HG02943 (cell line): ENCODE results near the gene PRDM11.

Source experiments
- ATAC-seq: cut with Tn5 transposase; IDR thresholded peaks from one replicate; pipeline ENCODE4 v1.9.1; 2021; ENCODE audit warnings: mild to moderate bottlenecking, low read depth, moderate library complexity; ENCODE audit not compliant: unreplicated experiment

The PRDM11 gene

DNA sequence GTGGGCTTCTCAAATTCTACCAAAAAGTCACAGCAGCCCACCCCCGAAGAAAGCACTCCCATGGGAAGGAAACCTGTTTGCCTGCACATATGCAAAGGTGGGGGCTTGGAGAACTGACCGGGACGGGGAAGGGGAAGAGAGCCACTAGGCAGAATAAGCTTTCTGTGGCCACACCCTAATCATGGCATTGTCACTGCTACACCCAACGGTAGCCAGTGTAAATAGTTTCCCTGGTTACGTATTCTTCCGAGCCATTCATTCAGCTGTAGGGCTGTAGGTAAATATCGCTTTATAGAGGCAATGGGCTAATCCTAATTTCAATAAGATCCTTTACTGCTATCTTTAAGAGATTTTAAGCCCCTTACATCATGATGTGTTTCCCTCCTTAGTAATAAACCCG lies 61.7 kb downstream of the PRDM11 start:
- no peak for ATAC-seq

DNA sequence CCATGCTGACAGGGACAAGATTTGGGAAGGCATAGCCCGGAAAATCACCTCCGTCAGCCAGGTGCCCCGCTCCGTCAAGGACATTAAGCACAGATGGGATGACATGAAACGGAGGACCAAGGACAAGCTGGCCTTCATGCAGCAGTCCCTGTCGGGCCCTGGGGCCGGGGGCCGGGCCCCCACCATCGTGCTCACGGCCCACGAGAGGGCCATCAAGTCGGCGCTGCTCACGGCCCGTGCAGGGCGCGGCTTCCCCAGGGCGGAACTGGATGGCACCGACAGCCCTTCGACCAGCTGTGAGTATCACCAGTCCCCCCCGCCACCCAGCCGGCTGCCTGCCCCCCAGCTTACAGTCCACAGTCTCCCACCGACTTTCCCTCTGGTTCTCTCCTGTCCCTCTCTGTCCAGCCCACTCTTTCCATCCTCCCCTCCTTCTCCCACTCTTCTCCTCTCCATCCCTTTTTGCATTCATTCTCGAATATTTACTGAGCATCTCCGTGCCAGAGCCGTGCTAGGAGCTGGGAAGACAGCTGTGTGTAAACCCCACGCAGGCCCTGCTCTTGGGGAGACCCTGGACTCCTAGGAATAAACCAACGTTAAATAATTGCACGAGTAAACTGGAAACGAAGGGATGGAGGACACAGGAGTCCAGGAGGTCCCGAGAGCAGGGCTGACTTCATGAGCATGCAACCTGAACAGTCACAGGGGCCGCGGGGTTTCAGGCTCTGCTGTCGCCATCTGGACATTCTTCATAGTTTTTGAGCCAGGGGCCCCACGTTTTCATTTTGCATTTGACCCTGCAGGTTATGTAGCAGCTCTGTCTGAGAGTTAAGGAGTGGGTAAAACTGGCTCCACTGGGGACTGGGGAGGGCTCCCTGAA lies 62.8 kb downstream of the PRDM11 start:
- no peak for ATAC-seq

DNA sequence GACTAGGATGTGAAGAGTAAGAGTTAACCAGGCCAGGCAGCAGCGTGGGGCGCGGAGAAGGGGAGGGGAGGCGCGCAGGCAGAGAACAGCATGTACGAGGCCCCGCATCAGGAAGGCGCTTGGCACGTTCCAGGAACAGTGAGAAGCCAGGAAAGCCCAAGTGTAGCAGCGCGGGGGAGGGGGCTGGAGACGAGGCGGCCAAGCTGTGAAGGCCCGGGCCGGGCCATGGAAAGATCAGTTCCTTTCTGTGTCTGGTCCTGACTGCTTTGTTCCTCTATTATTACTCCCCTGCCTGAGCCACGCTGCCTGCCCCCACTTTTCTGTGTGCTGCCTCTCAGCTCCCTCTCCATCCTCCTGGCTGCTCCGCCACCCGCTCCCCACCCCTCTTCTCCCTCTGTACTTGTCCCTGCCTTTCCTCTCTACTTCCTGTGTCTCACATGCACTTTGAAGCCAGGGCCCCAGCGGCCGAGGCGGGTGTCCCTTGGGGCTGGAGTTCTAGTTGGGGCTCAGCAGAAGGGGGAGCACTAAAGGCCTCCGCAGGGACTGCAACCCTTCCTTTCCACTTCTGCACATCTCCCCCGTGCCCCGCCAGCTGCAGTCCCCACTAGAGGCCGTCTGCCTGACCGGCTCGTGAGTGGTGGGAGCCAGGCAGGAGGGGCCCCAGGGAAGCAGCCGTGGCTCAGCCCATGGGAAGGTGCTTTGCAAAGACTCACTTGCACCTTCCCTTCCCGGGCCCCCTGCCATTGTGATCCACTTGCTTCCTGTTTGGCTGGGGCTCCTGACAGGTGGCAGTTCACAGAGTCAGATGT lies 63.7 kb downstream of the PRDM11 start:
- ATAC-seq, result no peak

DNA sequence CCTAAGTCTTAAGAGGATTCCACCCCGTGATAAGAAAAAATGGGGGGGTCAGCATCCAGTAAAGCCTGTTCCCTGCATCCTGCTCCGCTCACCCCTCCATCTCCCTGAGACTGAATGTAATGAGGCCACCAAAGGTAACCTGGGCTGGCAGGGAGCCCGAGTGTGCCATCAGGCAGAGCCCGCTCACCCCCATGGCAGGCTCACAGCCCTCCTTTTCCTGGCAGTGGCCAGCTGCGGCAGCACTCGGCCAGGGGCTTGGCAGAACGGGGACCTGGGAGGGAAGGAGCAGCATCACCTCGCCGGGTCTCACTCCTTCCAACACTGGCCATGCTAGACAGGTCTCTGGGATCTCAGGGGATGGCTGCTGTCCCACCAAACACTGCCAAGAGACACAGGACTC lies 64.4 kb downstream of the PRDM11 start:
- ATAC-seq, result no peak

DNA sequence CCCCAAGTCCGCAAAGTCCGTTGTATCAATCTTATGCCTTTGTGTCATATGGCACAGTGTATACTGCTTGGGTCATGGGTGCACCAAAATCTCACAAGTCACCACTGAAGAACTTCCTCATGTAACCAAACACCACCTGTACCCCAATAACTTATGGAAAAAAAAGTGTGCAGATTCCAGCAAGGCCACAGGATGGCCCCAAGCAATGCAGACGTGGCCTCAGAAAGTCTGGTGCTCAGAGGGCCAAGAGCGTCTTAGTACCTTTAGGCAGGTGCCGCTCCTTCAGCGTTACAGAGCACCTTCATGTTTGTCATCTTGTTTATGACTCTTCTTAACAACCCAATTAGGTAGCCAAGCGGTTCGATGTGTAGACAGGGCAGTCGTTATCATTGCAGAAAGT lies 65.3 kb downstream of the PRDM11 start:
- ATAC-seq, result no peak

DNA sequence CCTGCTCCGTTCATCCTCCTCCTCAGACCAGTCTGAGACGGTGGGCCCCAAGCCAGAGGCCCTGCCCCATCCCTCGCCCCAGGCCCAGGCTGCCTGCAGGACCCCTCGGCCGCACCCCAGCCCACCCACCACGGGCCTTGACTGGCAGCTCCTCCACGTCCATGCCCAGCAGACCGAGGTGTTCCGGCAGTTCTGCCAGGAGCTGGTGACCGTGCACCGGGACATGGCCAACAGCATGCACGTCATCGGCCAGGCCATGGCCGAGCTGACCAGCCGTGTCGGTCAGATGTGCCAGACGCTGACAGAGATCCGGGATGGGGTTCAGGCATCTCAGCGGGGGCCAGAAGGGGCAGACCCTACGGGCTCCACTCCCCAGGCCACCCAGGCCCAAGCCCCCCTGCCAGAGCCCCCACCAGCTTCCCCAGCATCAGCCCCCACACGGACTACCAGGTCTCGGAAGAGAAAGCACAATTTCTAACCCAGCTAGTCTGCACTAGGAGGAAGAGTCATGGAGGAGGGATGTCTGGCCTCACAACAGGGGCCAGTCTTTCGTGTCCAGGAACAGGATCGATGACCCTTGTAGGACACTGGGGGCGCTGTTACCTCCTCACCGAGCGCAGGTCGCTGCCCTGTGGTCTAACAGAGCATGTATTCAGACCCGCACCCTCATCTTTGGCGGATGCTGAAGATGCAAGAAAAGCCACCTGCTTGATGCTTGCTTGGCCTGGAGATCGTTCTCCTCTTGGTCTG lies 66.3 kb downstream of the PRDM11 start:
- no peak for ATAC-seq

DNA sequence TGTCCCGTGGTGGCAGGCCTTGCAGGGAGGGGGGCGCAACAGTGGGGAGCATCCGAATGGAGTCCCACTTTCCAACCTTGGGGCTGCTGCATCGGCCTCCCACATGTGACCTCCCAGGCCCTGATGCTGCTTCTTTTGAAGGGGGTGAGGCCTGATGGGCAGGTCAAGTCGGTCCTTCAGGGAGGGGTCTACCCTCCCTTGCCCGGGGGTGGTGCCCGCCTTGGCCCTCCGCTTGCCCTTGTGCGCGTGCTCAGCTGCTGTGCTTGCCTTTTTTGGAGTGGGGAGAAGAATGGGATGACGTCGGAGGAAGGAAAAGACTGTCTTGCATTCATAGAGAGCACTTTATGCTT lies 66.9 kb downstream of the PRDM11 start:
- ATAC-seq, result no peak

DNA sequence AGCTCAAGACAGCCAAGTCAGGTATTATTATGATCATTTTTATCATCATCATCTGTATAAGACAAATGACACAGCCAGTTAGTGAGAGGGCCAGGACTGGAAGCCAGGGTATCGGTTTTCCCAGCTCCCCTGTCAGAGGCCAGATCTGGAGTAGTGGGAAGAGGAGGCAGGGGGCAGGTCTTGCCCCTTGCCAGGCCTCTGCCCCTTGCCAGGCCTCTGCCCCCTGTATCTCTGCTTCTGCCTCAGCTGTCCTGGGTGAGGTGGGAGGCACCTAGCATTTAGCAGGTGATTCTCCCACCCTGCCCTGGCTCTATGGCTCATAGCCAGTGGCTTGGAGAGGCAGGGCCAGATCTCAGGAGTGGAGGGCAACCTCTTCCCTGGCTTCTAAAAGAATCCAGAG lies 67.3 kb downstream of the PRDM11 start:
- ATAC-seq, result no peak

DNA sequence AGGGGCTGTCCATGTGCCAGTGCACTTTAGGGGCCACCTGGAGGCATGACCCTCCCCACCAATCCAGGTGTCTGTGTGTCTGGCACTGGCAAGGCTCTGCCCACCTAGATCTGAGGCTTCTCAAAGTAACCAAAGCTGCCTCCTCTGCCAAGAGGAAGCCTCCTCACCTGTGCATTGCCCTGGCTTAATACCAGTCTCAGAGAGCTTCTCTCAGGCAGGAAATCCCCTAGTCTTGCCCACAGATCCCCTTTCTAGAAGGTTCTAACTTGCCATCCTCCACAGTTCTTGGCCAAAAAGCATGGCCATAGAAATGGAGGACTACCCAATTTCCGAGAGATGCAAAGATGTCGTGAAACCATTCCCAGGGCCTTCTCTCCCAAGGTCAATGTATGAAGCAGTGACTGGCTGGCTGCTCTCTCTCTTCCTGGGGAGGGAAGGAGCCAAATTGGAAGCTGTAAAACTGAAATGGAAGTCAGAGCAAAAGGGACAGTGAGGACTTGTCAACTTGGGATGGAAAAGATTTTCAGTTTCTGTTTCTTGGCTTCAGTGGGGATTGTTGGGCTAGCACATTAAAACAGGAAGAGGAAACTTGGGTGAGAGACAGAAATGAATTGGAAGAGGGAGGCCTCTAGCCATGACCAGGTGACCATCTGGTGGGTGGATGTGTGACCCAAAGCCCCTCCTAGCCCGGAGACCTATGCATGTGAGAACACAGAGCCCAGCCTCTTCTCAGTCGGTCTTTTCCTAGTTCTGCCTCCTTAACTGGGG lies 68.8 kb downstream of the PRDM11 start:
- ATAC-seq, result no peak

DNA sequence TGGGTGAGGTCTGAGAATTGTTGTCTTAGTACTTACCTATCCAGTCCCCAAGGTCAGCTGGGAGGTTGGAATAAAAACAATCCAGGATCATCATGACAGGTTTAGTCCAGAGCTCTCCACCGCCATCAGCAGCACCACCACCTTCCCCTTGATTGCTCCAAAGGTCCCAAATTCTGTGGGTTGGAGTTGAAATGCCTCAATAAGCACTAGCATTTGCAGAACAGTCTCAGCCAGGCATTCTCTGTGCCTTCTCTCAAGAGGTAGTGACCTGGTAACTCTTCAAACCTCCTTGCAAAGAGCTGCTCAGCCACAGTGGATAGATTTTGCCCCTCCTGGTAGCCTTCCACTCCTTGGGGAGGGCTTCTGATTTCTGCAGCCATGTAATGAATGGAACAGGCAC lies 69.6 kb downstream of the PRDM11 start:
- ATAC-seq, result no peak

DNA sequence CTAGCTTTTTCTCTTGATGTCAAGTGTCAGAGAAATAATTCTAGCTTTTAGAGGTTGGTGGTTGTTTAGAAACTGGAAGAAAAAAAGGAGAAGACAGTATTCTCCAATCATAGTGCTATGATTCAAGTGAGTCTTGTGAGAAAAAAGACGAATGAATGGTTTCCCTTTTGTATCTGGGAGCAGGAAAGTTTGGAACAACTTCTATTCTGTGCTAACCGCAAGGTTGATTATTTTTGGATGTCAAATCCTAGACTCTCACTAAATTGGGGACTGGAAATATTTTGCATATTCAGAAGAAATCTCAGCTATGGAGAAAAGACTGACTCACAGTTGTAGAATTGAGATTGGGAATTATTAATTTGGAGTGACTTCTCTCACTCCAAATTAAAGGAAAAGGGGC lies 70.5 kb downstream of the PRDM11 start:
- no peak for ATAC-seq

DNA sequence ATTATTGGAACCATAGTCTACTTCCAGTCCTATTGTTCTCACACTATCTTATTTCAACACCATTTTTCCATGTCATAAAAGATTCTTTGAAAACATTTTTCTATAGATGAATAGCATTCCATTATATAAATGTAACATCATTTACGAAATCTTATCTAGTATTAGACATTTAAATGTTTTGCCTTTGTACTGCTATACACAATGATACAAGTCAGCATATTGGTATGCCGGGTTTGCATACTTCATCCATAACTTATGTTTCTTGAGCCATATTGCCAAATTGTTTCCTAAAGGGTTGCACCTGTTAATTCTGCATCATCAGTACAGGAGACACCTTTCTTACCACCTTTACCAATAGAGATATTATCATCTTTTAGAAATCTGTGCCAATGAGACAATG lies 71.6 kb downstream of the PRDM11 start:
- no peak for ATAC-seq

DNA sequence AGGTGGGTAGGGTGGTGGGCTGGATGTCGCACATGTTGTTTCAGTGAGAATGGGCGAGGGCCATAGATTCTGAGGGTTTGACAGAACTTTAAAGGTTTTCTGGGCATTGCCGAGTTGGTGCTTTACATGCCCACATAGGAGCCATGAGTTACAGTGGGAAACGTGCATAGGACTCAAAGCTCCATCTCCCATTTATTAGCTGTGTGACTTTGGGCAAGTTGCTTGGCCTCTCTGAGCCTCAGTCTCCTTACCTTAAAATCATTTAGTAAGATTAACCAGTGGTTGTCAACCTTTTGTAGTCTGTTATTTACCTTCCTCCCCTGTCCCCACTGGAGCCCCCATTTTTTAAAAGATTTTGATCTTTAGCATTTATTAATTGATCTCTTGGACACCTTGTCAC lies 72.3 kb downstream of the PRDM11 start:
- ATAC-seq, result no peak

DNA sequence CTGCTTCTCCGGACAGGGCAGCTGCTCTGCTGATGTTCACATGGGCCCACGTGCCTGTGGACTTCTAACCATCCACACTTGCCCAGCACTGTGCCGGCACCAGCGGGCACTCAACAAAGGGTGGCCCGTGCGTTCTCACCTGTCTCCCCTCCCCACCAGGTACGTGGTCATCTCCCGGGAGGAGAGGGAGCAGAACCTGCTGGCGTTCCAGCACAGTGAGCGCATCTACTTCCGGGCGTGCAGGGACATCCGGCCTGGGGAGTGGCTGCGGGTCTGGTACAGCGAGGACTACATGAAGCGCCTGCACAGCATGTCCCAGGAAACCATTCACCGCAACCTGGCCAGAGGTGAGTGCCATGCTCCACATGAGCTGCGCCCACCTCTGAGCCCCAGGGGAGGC lies 73.0 kb downstream of the PRDM11 start:
- no peak for ATAC-seq

DNA sequence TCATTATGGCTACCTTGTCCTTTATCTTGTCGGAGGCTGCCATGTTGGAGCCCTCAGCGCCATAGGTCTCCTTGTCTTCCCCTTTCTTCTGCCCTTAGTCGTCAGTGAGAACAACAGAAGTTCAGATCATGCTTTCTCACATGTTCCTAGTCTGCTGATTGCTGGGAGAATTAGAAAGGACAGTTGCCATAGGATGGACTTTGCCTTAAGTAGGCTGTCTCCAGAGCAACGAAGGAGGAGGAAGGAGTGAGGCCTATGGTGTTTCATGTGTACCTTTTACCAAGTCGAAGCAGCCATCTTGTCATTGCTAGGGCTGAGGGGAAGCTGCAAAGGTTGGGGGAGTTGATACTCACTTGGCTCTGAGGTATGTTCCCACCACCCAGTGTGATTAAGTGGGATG lies 77.1 kb downstream of the PRDM11 start:
- ATAC-seq, result no peak

DNA sequence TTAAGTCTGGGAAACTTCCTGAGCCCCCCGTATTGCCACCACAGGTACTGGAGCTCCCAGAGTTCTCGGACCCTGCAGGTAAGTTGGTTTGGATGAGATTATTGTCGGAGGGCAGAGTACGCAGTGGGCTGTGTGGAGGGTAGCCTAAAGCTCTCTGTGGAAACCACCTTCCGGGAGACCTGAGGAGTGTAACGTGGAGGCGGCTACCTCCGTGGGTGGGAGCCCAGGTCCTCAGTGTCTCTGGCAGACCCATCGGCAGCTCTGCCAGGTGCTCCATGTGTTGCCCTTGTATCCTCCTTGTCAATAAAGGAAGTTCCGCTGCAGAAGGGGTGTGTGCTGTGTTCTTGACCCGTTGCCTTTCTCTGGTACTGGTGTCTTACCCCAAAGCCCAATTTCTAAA lies 78.3 kb downstream of the PRDM11 start:
- ATAC-seq, result no peak

DNA sequence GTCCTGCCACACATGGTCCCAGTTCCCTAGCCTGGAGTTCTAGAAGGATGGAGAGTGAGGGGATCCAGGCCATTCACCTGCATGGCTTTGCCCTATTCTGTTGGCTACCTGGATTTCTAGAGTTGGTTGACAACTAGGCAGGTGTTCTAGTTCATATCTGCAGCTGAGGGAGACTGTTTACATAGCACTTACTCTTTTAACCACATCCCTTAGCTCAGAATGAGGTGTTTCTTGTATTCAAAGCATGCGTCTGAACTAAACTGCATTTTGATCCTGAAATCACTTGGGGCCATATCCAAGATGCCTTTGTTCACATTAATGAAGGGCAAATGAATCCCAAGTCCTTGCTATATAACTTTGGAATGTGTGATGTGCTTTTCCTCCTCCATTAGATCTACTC lies 78.8 kb downstream of the PRDM11 start:
- no peak for ATAC-seq

DNA sequence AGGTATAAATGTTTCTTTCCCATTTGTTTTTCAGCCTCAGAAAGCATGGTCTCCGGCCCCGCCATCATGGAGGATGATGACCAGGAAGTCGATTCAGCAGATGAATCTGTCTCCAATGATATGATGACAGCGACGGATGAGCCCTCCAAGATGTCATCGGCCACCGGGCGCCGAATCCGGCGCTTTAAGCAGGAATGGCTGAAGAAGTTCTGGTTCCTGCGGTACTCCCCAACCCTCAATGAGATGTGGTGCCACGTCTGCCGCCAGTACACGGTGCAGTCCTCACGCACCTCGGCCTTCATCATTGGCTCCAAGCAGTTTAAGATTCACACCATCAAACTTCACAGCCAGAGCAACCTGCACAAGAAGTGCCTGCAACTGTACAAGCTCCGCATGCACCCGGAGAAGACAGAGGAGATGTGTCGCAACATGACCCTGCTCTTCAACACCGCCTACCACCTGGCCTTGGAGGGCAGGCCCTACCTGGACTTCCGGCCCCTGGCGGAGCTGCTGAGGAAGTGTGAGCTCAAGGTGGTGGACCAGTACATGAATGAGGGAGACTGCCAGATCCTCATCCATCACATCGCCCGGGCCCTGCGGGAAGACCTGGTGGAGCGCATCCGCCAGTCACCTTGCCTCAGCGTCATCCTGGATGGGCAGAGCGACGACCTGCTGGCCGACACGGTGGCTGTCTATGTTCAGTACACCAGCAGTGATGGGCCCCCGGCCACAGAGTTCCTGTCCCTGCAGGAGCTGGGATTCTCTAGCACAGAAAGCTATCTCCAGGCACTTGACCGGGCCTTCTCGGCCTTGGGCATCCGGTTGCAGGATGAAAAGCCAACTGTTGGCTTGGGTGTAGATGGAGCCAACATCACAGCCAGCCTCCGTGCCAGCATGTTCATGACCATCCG lies 79.8 kb downstream of the PRDM11 start:
- ATAC-seq, result no peak

DNA sequence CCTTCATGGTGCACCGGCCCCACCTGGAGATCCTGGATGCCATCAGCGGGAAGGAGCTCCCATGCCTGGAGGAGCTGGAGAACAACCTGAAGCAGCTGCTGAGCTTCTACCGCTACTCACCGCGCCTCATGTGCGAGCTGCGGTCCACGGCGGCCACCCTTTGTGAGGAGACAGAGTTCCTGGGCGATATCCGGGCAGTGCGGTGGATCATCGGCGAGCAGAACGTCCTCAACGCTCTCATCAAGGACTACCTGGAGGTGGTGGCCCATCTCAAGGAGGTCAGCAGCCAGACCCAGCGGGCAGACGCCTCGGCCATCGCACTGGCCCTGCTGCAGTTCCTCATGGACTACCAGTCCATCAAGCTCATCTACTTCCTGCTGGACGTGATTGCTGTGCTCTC lies 80.5 kb downstream of the PRDM11 start:
- ATAC-seq, result no peak

DNA sequence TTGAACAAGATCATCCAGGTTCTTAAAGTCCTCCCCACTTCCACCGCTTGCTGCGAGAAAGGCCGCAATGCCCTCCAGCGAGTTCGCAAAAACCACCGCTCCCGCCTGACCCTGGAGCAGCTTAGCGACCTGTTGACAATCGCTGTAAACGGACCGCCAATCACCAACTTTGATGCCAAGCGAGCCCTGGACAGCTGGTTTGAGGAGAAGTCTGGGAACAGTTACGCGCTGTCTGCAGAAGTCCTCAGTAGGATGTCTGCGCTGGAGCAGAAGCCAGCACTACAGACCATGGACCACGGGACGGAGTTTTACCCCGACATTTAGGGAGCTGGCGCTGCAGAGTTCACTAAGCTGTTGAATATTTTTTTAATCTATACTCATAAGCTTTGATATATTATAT lies 81.4 kb downstream of the PRDM11 start:
- no peak for ATAC-seq
